IMR-90 (cell line): Measurements from ENCODE around the gene AMELX. TPM values are rescaled to one million over a fixed set of nuclear protein-coding genes. Genes with fewer than 3 reads are reported as not detected.

Experiments
- ATAC-seq: fragments of 200-7000 bp; cut with Tn5 transposase; 2 replicates; pipeline ENCODE4 v1.9.1; 2020; ENCODE audit warnings: low read depth, mild to moderate bottlenecking, moderate library complexity
- BruUV-seq: library from RNA; stranded (reverse); fragments of 400-500 nt; replicated peaks from 2 replicates; lab custom pipeline; 2021; lab: Mats Ljungman, UMichigan
- CTCF ChIA-PET: fragments of 300-600 bp; formaldehyde crosslinking; extraction: SDS; loops from one replicate; lab custom pipeline; 2021; ENCODE audit warnings: antibody characterized with exemption; lab: Yijun Ruan, JAX
- POLR2A ChIA-PET: fragments of 300-600 bp; sonication (Branson Sonifier 250); formaldehyde crosslinking; loops from one replicate; lab custom pipeline; 2022; ENCODE audit warnings: antibody characterized with exemption; ENCODE audit not compliant: unreplicated experiment; lab: Charles Lee
- DNase-seq: peaks from one replicate; pipeline ENCODE4 v3.0.0; 2013
- H2AFZ ChIP-seq: replicated peaks from 2 replicates; pipeline ENCODE3; 2013; ENCODE audit warnings: low read length, mild to moderate bottlenecking; ENCODE audit not compliant: poor library complexity
- H2AK5ac ChIP-seq: 2 replicates; pipeline ENCODE4 v1.6.1; 2013; ENCODE audit warnings: low read depth, low read length, inconsistent platforms
- H2AK9ac ChIP-seq: replicated peaks from 2 replicates; pipeline ENCODE3; 2013; ENCODE audit warnings: mild to moderate bottlenecking, low read depth, low read length, moderate library complexity; ENCODE audit not compliant: poor library complexity
- H2BK120ac ChIP-seq: 2 replicates; pipeline ENCODE4 v1.6.1; 2013; ENCODE audit warnings: low read depth, low read length, inconsistent platforms
- H2BK15ac ChIP-seq: 3 replicates; pipeline ENCODE4 v1.6.1; 2013; ENCODE audit warnings: low read depth, low read length, inconsistent platforms
- H2BK20ac ChIP-seq: 2 replicates; pipeline ENCODE4 v1.6.1; 2013; ENCODE audit warnings: low read depth, mild to moderate bottlenecking, inconsistent platforms, low read length, moderate library complexity
- H2BK5ac ChIP-seq: 2 replicates; pipeline ENCODE4 v1.6.1; 2013; ENCODE audit warnings: mild to moderate bottlenecking, low read depth, low read length, inconsistent platforms; ENCODE audit not compliant: poor library complexity, severe bottlenecking
- H3K14ac ChIP-seq: replicated peaks from 2 replicates; pipeline ENCODE4 v1.6.1; 2013; ENCODE audit warnings: low read depth, low read length, inconsistent platforms
- H3K18ac ChIP-seq: 2 replicates; pipeline ENCODE4 v1.6.1; 2013; ENCODE audit warnings: low read depth, low read length, control low read depth
- H3K23ac ChIP-seq: 2 replicates; pipeline ENCODE4 v1.6.1; 2013; ENCODE audit warnings: low read depth, low read length, inconsistent platforms
- H3K27ac ChIP-seq: 2 replicates; pipeline ENCODE4 v1.5.1; 2013; ENCODE audit warnings: mild to moderate bottlenecking, control low read depth, low read length; ENCODE audit not compliant: insufficient read depth
- H3K27me3 ChIP-seq: 2 replicates; pipeline ENCODE4 v1.6.1; 2013; ENCODE audit warnings: low read length; ENCODE audit not compliant: control insufficient read depth, insufficient read depth
- H3K36me3 ChIP-seq: 2 replicates; pipeline ENCODE4 v1.6.1; 2013; ENCODE audit warnings: low read length, mixed read lengths; ENCODE audit not compliant: control insufficient read depth, insufficient read depth
- H3K4ac ChIP-seq: 2 replicates; pipeline ENCODE4 v1.6.1; 2013; ENCODE audit warnings: low read depth, low read length, inconsistent platforms
- H3K4me1 ChIP-seq: 2 replicates; pipeline ENCODE4 v1.6.1; 2013; ENCODE audit warnings: low read length, mixed read lengths; ENCODE audit not compliant: control insufficient read depth, insufficient read depth
- H3K4me2 ChIP-seq: 2 replicates; pipeline ENCODE4 v1.6.1; 2013; ENCODE audit warnings: low read depth, mild to moderate bottlenecking, control low read depth, low read length, moderate library complexity
- H3K4me3 ChIP-seq: 2 replicates; pipeline ENCODE4 v1.5.1; 2013; ENCODE audit warnings: low read depth, mild to moderate bottlenecking, control low read depth, low read length, moderate library complexity; ENCODE audit not compliant: insufficient read depth
- H3K56ac ChIP-seq: 2 replicates; pipeline ENCODE4 v1.6.1; 2013; ENCODE audit warnings: low read length, inconsistent platforms; ENCODE audit not compliant: insufficient read depth; ENCODE audit errors: extremely low read depth
- H3K79me1 ChIP-seq, 2 experiments: 2 replicates each; pipeline ENCODE4 v1.6.1; 2013; ENCODE audit warnings: low read length in 2 of 2, inconsistent platforms in 1 of 2, low read depth in 1 of 2
- H3K9ac ChIP-seq: 2 replicates; pipeline ENCODE4 v1.6.1; 2013; ENCODE audit warnings: low read depth, low read length, control low read depth
- H3K9me1 ChIP-seq: 2 replicates; pipeline ENCODE4 v1.6.1; 2013; ENCODE audit warnings: low read length, inconsistent platforms; ENCODE audit not compliant: insufficient read depth
- H3K9me3 ChIP-seq: 2 replicates; pipeline ENCODE4 v1.6.1; 2013; ENCODE audit warnings: low read length; ENCODE audit not compliant: control insufficient read depth, insufficient read depth
- H4K20me1 ChIP-seq: 2 replicates; pipeline ENCODE4 v1.6.1; 2013; ENCODE audit warnings: low read length, inconsistent platforms; ENCODE audit not compliant: insufficient read depth
- H4K5ac ChIP-seq: 2 replicates; pipeline ENCODE4 v1.6.1; 2013; ENCODE audit warnings: mild to moderate bottlenecking, low read depth, low read length, control low read depth
- H4K8ac ChIP-seq, 2 experiments: 2 replicates each; pipeline ENCODE4 v1.6.1; 2013; ENCODE audit warnings: low read depth in 2 of 2, low read length in 2 of 2, control low read depth in 1 of 2, inconsistent platforms in 1 of 2
- H4K91ac ChIP-seq: 2 replicates; pipeline ENCODE4 v1.6.1; 2013; ENCODE audit warnings: low read depth, low read length, inconsistent platforms; ENCODE audit not compliant: insufficient read depth
- CEBPB ChIP-seq: IDR thresholded peaks from 2 replicates; pipeline ENCODE4 v1.6.1; 2012; ENCODE audit warnings: low read depth, low read length, improper control_type of control experiment
- CHD1 ChIP-seq: IDR thresholded peaks from 2 replicates; pipeline ENCODE4 v1.6.1; 2012; ENCODE audit warnings: low read depth, low read length, improper control_type of control experiment
- CTCF ChIP-seq: conservative IDR thresholded peaks from 2 replicates; pipeline ENCODE4 v1.5.1; 2012; ENCODE audit warnings: mild to moderate bottlenecking, low read depth, low read length, improper control_type of control experiment
- ELK1 ChIP-seq: fragments of 150-350 bp; IDR thresholded peaks from 2 replicates; pipeline ENCODE4 v1.6.1; 2016; ENCODE audit warnings: low read depth, mild to moderate bottlenecking, low read length, moderate library complexity, borderline replicate concordance
- FOS ChIP-seq: fragments of 150-350 bp; IDR thresholded peaks from 2 replicates; pipeline ENCODE4 v1.6.1; 2016; ENCODE audit warnings: low read depth, low read length
- MAFK ChIP-seq: IDR thresholded peaks from 2 replicates; pipeline ENCODE4 v1.6.1; 2012; ENCODE audit warnings: low read depth, low read length, improper control_type of control experiment
- MAZ ChIP-seq: IDR thresholded peaks from 2 replicates; pipeline ENCODE4 v1.6.1; 2012; ENCODE audit warnings: low read depth, mild to moderate bottlenecking, low read length, improper control_type of control experiment, moderate library complexity, borderline replicate concordance
- MXI1 ChIP-seq: IDR thresholded peaks from 2 replicates; pipeline ENCODE4 v1.6.1; 2012; ENCODE audit warnings: low read depth, mild to moderate bottlenecking, low read length, moderate library complexity, borderline replicate concordance
- NFE2L2 ChIP-seq: fragments of 150-350 bp; IDR thresholded peaks from 2 replicates; pipeline ENCODE4 v1.6.1; 2016; ENCODE audit warnings: low read depth, mild to moderate bottlenecking, low read length
- POLR2A ChIP-seq: IDR thresholded peaks from 2 replicates; pipeline ENCODE4 v1.6.1; 2012; ENCODE audit warnings: mild to moderate bottlenecking, low read depth, low read length
- RAD21 ChIP-seq: IDR thresholded peaks from 2 replicates; pipeline ENCODE4 v1.6.1; 2012; ENCODE audit warnings: low read length, improper control_type of control experiment
- RFX5 ChIP-seq: IDR thresholded peaks from 2 replicates; pipeline ENCODE4 v1.8.0; 2012; ENCODE audit warnings: low read depth, mild to moderate bottlenecking, low read length, moderate library complexity
- USF2 ChIP-seq: fragments of 150-350 bp; IDR thresholded peaks from 2 replicates; pipeline ENCODE4 v1.6.1; 2017; ENCODE audit warnings: mild to moderate bottlenecking, antibody characterized with exemption, low read length, low read depth
- WGBS, 2 experiments: methylation state at CpG; one replicate each; pipeline versions ENCODE4 v1.1.5 to v1.1.7; 2013; ENCODE audit warnings: missing lambda C conversion rate in 2 of 2; ENCODE audit not compliant: insufficient read length in 1 of 2; ENCODE audit errors: extremely low coverage in 2 of 2; 5-methylcytosine and 5-hydroxymethylcytosine counted together
- dilution Hi-C: fragments of 300-500 bp; cut with HindIII; formaldehyde crosslinking; loops from one replicate; pipeline ENCODE4 v1.14.3; 2018; ENCODE audit warnings: low sequenced_read_pairs; ENCODE audit not compliant: unreplicated experiment
- in situ Hi-C: fragments of 300-500 bp; cut with MboI; formaldehyde crosslinking; loops from 3 replicates; pipeline ENCODE4 v1.14.3; 2019; ENCODE audit warnings: low sequenced_read_pairs, inconsistent platforms, mixed read lengths
- intact Hi-C: fragments of 100-400 bp; cut with micrococcal nuclease; formaldehyde crosslinking; loops from 2 replicates; pipeline ENCODE4 v1.10.0; 2022
- polyA plus RNA-seq, 3 experiments: library from polyadenylated mRNA; depleted of rRNA; stranded (reverse); fragments of >200 nt; gene quantifications; 2 replicates each; pipeline ENCODE4 v1.2.3, GENCODE V29; 2012; ENCODE audit warnings: low replicate concordance in 1 of 3
- total RNA-seq: library from RNA; depleted of rRNA; stranded (reverse); fragments of >200 nt; gene quantifications from 2 replicates; pipeline ENCODE4 v1.2.3, GENCODE V29; 2012

The AMELX gene
- total and polyA plus RNA-seq, 2 of the 4 experiments (the other 2 are of a cell fraction) = not detected

GRCh38 chrX:11296051-11296450 is 2.8 kb downstream of the AMELX start:
- ChIA-PET POLR2A (no interaction called here), CTCF (no interaction called here)
- Histone ChIP-seq H4K91ac (no peak overlapping the region), H3K36me3 (no peaks in the 10 kb centered on the region), H3K9me3 (no peaks in the 10 kb centered on the region), H2BK20ac (no peak overlapping the region), H3K18ac (no peak overlapping the region), H3K79me1 (no peaks in the 10 kb centered on the region), H3K9ac (no peak overlapping the region), H3K4ac (no peak overlapping the region), H2AK9ac (no peak overlapping the region), H4K5ac (no peak overlapping the region), H3K4me1 (no peaks in the 10 kb centered on the region), H3K23ac (no peak overlapping the region), H3K27me3 (no peaks in the 10 kb centered on the region), H3K4me2 (no peak overlapping the region), H2BK5ac (no peak overlapping the region), H4K8ac (no peak overlapping the region), H3K56ac (no peak overlapping the region), H3K27ac (no peak overlapping the region), H2AK5ac (no peak overlapping the region), H2BK120ac (no peak overlapping the region), H3K9me1 (no peaks in the 10 kb centered on the region), H4K20me1 (no peaks in the 10 kb centered on the region), H2AFZ (no peak overlapping the region), H3K4me3 (no peak overlapping the region), H2BK15ac (no peak overlapping the region), H3K14ac (no peak overlapping the region)
- intact Hi-C loops (no loop called here), in situ Hi-C loops (no loop called here), dilution Hi-C loops (no loop called here)
- ATAC-seq = no peak
- no peak for DNase-seq
- BruUV-seq = no TSS peak
- WGBS, 2 experiments = no CpG with 5 or more reads among the region's 5 CpGs
- no peak for TF ChIP-seq FOS
- TF ChIP-seq MAFK = no peak
- TF ChIP-seq POLR2A = no peak
- no peak for TF ChIP-seq MAZ
- no peak for TF ChIP-seq MXI1
- TF ChIP-seq CHD1 = no peak
- TF ChIP-seq ELK1 = no peak
- no peak for TF ChIP-seq CTCF
- no peak for TF ChIP-seq NFE2L2
- no peak for TF ChIP-seq RAD21
- no peak for TF ChIP-seq CEBPB
- TF ChIP-seq RFX5 = no peak
- TF ChIP-seq USF2 = no peak
